D721Med (cell line): ENCODE measurements around the gene SV2A.
A peak's percentile ranks its signal among the peaks of the same experiment; 100 is the strongest.

ENCODE experiments used
- DNase-seq: peaks from one replicate; pipeline ENCODE4 v3.0.0; 2011; ENCODE audit warnings: low spot score; ENCODE audit not compliant: insufficient read length
- FAIRE-seq: peaks from 2 replicates; lab custom pipeline; 2011; peaks lifted over from hg19 to GRCh38; lab: Jason Lieb, UNC
- TF ChIP-seq, protein P1 (sequence below): IDR thresholded peaks from 2 replicates; pipeline ENCODE4 v1.5.1; 2012; ENCODE audit warnings: mild to moderate bottlenecking, control low read depth; ENCODE audit not compliant: insufficient read depth; ENCODE audit errors: missing control alignments

SV2A gene, protein sequence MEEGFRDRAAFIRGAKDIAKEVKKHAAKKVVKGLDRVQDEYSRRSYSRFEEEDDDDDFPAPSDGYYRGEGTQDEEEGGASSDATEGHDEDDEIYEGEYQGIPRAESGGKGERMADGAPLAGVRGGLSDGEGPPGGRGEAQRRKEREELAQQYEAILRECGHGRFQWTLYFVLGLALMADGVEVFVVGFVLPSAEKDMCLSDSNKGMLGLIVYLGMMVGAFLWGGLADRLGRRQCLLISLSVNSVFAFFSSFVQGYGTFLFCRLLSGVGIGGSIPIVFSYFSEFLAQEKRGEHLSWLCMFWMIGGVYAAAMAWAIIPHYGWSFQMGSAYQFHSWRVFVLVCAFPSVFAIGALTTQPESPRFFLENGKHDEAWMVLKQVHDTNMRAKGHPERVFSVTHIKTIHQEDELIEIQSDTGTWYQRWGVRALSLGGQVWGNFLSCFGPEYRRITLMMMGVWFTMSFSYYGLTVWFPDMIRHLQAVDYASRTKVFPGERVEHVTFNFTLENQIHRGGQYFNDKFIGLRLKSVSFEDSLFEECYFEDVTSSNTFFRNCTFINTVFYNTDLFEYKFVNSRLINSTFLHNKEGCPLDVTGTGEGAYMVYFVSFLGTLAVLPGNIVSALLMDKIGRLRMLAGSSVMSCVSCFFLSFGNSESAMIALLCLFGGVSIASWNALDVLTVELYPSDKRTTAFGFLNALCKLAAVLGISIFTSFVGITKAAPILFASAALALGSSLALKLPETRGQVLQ

DNA sequence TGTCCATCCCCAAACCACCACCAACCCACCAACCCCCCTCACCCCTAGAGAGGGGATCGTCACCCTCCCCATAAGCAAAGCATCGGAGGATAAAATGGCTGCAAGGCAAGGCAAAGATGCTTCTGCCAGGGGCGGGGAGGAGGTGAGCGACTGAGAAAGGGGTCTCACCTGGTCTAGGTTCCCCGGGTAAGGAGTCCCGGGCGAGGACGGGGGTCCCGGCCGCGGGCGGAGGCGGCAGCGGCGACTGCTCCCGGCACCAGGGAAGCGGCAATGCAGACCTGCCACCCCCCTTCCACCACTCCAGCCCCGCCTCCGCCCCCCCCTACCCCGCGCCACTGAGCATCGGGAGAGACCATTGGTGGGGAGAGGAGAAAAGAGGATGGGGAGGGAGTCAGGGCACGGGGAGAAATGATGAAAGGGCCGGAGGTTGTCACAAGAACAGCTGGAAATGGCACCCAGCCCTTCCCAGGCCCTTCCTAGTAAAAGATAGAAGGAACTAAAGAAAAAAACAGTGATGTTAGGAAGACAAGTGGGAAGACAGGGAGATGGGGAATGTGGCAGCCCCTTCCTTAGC lies at the start of gene SV2A:
TSS of gene SV2A (minus strand) at position 274 of the 574 bp plus-strand sequence. CDS start 4,004 bp downstream, outside the sequence.
- TF ChIP-seq, protein P1, sequence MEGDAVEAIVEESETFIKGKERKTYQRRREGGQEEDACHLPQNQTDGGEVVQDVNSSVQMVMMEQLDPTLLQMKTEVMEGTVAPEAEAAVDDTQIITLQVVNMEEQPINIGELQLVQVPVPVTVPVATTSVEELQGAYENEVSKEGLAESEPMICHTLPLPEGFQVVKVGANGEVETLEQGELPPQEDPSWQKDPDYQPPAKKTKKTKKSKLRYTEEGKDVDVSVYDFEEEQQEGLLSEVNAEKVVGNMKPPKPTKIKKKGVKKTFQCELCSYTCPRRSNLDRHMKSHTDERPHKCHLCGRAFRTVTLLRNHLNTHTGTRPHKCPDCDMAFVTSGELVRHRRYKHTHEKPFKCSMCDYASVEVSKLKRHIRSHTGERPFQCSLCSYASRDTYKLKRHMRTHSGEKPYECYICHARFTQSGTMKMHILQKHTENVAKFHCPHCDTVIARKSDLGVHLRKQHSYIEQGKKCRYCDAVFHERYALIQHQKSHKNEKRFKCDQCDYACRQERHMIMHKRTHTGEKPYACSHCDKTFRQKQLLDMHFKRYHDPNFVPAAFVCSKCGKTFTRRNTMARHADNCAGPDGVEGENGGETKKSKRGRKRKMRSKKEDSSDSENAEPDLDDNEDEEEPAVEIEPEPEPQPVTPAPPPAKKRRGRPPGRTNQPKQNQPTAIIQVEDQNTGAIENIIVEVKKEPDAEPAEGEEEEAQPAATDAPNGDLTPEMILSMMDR = no peak
- DNase-seq (peak; percentile 87), FAIRE-seq (no peak)

DNA sequence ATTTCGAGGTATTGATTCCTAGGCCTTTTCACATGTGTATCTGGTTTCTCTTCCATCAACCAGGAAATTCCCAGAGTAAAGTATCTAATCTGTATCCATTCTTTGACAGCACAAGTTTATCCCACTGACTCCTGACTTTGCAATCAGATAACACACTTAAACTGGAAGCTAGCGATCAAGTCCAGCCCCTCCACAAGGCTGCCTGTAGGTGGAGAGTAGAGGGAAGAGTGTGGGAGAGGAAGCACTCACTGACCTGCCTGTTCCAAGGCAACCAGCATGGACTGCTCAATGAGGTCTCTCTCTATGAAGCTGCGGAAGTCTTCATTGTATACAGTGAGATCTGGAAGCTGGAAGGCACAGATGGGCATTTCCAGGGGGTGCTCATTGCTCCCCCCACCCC lies 49.4 kb upstream of the SV2A start:
- DNase-seq (no peak), FAIRE-seq (no peak)
- TF ChIP-seq, protein P1 = no peak

DNA sequence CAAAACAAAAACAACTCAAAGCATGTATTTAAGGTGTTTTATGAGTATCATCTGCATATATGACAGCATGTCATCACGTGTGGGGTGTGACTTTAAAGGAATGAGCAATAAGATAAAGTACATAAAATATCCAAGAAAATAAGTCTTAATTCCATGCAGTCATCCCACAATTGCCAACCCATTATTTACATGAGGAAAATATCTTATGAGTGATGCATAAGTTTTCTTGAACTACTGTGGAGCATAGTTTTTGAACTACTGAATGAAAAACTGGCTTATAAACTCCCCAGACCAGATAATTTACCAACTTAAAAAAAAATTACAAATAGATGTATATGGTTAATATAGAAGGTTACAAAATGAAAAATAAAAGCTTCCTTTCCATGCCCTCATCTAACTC lies 48.8 kb upstream of the SV2A start:
- TF ChIP-seq, protein P1 = no peak
- DNase-seq = no peak
- no peak for FAIRE-seq

DNA sequence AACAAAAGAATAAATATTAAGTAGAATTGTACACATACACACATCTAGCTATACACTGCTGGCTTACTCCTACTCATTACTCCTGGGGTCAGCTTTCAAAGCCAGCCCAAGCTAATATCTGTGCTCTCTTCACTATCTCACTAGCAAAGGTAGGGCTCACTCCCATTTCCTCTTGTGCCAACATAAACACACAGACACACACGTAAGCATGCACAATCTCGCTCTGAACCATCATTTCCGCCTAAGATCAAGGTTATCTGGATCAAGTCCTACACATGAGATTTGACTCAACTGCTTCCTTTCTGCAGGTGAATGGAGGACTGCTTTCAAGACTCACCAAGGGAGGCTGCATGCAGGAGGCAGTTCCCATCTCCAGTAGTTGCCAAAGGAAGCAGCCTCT lies 47.8 kb upstream of the SV2A start:
- DNase-seq (no peak), FAIRE-seq (no peak)
- TF ChIP-seq, protein P1 = no peak

DNA sequence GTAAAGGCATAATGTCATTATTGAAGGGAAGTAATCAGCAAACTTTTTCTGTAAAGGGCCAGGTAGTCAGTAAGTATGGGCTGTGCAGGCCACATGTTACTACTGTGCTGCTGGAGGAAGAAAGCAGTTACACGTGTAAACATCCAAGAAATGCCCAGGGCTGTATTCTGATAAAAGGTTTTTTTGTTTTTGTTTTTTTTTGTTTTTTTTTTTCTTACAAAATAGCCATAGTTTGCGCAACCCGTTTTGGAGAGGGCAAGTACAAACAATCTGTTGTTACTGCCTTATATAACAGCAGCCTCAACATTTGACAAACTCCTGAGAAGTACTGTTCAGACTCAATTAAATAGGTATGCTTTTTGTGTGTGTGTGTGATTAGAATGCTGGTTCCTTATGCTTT lies 45.7 kb upstream of the SV2A start:
- TF ChIP-seq, protein P1 = no peak

DNA sequence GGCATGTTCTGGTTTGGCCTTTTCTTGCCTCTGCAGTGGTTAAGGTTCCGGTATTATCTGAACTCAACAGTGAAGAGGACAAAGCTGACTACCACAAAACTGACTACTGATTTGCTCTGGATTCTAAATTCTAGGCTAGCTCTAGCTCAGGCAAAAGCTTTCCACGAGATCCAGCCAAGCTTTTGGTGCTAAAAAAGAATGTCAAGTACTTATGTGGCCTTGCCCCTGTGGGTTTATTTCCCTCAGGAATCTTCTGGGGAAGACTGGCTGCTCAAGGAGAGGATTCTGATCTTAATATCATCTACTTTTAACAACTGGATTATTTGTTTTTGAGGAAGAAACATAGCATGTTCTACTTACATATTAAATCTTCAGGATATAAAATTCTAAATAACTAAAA lies 45.1 kb upstream of the SV2A start:
- TF ChIP-seq, protein P1 = no peak
- FAIRE-seq (no peak), DNase-seq (no peak)

More for the DNA sequence above, 45.7 kb upstream of the SV2A start:
- DNase-seq (no peak), FAIRE-seq (no peak)
